ENCODE data around the gene PANK2. TPM values are rescaled to one million over a fixed set of nuclear protein-coding genes. Genes with fewer than 3 reads are reported as not detected.
"Not testable (repeated sequence)": the region's sequence is repeated elsewhere in the genome, so short reads cannot be mapped to it uniquely, and the experiment has no call there.

PANK2 gene
- total RNA-seq, 1 donor from 2014 or later = 29.9 TPM

GRCh38 chr20:3901028-3901705 is 12.0 kb downstream of the PANK2 start:
- H3K27me3 ChIP-seq (ENCODE audit: control insufficient read depth, insufficient read depth, low read length) = no peaks in the 10 kb centered on the region
- DNase-seq (ENCODE audit: low read depth) = no peak
- no peak overlapping the region for H3K4me3 ChIP-seq (ENCODE audit: low read depth, low read length)
- TF ChIP-seq, protein P1, sequence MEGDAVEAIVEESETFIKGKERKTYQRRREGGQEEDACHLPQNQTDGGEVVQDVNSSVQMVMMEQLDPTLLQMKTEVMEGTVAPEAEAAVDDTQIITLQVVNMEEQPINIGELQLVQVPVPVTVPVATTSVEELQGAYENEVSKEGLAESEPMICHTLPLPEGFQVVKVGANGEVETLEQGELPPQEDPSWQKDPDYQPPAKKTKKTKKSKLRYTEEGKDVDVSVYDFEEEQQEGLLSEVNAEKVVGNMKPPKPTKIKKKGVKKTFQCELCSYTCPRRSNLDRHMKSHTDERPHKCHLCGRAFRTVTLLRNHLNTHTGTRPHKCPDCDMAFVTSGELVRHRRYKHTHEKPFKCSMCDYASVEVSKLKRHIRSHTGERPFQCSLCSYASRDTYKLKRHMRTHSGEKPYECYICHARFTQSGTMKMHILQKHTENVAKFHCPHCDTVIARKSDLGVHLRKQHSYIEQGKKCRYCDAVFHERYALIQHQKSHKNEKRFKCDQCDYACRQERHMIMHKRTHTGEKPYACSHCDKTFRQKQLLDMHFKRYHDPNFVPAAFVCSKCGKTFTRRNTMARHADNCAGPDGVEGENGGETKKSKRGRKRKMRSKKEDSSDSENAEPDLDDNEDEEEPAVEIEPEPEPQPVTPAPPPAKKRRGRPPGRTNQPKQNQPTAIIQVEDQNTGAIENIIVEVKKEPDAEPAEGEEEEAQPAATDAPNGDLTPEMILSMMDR (IDR thresholded peaks at IDR 0.05; ENCODE audit: insufficient read depth, low read length, poor library complexity, severe bottlenecking) = no peak
- peaks cover 1% of the 10 kb centered on the region for H3K36me3 ChIP-seq (ENCODE audit: control insufficient read depth, insufficient read depth, low read length)

DNA sequence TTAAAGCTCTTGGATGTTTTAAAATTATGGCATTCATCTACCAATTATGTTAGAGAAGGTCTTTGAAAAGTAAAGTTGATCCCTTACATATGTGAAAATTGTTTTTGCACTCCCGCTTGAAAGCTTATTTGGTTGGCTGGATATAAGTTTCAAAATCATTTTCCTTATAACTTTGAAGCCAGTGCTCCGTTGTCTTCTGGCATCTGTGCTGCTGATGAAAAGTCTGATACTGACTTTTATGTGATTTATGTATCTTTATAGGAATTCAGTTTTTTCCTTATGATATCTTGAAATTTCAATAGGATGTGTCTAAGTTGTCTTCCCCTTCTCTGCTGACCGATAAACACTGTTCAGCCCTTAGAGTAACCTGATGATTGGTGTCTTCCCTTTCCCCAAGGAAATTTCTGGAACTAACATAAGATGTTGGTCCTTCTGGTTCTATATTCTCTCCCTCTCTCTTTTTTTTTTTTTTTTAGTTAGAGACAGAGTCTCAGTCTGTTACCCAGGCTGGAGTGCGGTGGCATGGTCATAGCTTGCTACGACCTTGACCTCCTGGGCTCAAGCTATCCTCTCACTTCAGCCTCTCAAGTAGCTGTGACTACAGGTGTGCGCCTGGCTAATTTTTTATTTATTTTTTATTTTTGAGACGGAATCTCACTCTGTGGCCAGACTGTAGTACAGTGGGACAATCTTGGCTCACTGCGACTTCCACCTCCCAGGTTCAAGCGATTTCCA is 12.7 kb downstream of the PANK2 start:
- H3K4me3 ChIP-seq (ENCODE audit: low read depth, low read length) = no peak overlapping the region
- H3K36me3 ChIP-seq (ENCODE audit: control insufficient read depth, insufficient read depth, low read length) = peaks cover under 1% of the 10 kb centered on the region
- no peaks in the 10 kb centered on the region for H3K27me3 ChIP-seq (ENCODE audit: control insufficient read depth, insufficient read depth, low read length)
- TF ChIP-seq, protein P1 (IDR thresholded peaks at IDR 0.05; ENCODE audit: insufficient read depth, low read length, poor library complexity, severe bottlenecking) = no peak
- no peak for DNase-seq (ENCODE audit: low read depth)

DNA sequence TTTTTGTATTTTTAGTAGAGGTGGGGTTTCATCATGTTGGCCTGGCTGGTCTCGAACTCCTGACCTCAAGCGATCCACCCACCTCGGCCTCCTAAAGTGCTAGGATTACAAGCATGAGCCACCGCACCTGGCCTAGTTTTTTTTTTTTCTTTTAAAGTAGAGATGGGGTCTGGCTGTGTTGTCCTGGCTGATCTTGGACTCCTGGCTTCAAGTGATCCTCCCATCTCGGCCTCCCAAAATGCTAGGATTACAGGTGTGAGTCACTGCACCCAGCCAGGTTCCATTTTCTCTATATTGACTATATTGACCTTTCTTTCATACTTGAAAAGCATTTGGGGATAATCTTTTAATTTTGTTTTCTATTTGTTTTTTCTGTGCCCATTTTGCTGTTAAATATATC is 13.3 kb downstream of the PANK2 start:
- DNase-seq (ENCODE audit: low read depth) = no peak
- H3K4me3 ChIP-seq (ENCODE audit: low read depth, low read length) = no peak overlapping the region
- TF ChIP-seq, protein P1 (IDR thresholded peaks at IDR 0.05; ENCODE audit: insufficient read depth, low read length, poor library complexity, severe bottlenecking) = no peak

GRCh38 chr20:3904224-3904623 is 15.0 kb downstream of the PANK2 start:
- Histone ChIP-seq H3K36me3 (ENCODE audit: control insufficient read depth, insufficient read depth, low read length) (no peaks in the 10 kb centered on the region), H3K4me3 (ENCODE audit: low read depth, low read length) (no peak overlapping the region), H3K27me3 (ENCODE audit: control insufficient read depth, insufficient read depth, low read length) (no peaks in the 10 kb centered on the region)
- TF ChIP-seq, protein P1 (IDR thresholded peaks at IDR 0.05; ENCODE audit: insufficient read depth, low read length, poor library complexity, severe bottlenecking) = no peak
- no peak for DNase-seq (ENCODE audit: low read depth)

More for the DNA sequence above, 13.3 kb downstream of the PANK2 start:
- Histone ChIP-seq H3K27me3 (ENCODE audit: control insufficient read depth, insufficient read depth, low read length) (no peaks in the 10 kb centered on the region), H3K36me3 (ENCODE audit: control insufficient read depth, insufficient read depth, low read length) (no peaks in the 10 kb centered on the region)

DNA sequence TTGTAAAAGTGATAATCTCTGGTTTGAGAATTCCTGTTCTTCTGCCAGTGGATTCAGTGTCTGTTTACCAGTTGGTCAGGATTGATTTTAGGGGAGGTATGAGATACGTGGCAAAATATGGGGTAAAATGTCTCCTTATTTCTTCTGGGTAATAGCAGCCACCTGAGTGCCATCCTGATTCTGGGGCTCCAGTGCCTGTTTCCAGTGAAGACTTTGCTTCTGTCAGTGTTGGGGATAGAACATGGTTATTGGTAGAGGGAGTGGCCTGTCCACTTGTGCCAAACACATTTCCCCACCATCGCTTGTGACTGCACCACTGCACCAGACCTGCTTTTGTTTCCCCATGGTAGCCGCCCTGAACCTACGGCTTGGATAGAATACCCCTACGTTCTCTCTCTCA is 15.7 kb downstream of the PANK2 start:
- no peak overlapping the region for H3K4me3 ChIP-seq (ENCODE audit: low read depth, low read length)
- H3K27me3 ChIP-seq (ENCODE audit: control insufficient read depth, insufficient read depth, low read length) = no peaks in the 10 kb centered on the region
- no peak for DNase-seq (ENCODE audit: low read depth)
- no peaks in the 10 kb centered on the region for H3K36me3 ChIP-seq (ENCODE audit: control insufficient read depth, insufficient read depth, low read length)
- TF ChIP-seq, protein P1 (IDR thresholded peaks at IDR 0.05; ENCODE audit: insufficient read depth, low read length, poor library complexity, severe bottlenecking) = no peak

DNA sequence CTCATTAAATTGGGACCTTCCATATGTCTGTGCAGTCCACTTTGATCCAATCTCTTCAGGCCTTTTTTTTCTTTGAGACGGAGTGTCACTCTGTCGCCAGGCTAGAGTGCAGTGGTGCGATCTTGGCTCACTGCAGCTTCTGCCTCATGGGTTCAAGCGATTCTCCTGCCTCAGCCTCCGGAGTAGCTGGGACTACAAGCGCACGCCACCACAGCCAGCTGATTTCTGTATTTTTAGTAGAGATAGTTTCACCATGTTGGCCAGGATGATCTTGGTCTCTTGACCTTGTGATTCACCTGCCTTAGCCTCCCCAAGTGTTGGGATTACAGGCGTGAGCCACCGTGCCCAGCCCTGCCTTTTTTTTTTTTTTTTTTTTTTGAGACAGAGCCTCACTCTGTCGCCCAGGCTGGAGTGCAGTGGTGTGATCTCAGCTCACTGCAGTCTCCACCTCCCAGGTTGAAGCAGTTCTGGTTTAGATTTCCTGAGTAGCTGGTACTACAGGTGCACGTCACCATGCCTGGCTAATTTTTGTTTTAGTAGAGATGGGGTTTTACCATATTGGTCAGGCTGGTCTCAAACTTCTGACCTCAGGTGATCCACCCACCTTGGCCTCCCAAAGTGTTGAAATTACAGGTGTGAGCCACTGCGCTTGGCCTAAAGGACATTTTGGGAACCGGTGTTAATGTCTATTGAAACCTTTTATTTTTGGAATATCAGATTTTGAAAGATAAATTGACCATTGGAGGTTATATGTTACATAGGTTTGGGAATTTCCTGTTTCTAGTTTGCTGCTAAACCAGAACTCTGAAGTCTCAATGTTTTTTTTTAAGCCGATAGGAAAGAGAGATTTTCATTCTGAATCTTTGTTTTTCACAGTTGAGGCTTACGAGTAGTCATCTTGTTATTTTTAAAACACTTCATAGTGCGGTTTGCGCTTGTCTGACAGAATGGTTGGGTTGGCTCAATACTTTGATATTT is 17.8 kb downstream of the PANK2 start:
- not testable (repeated sequence) for H3K36me3 ChIP-seq (ENCODE audit: control insufficient read depth, insufficient read depth, low read length); H3K27me3 ChIP-seq (ENCODE audit: control insufficient read depth, insufficient read depth, low read length); H3K4me3 ChIP-seq (ENCODE audit: low read depth, low read length); DNase-seq (ENCODE audit: low read depth)
